Ishikawa (cell line): Measurements from ENCODE around the gene TRIO.

ENCODE experiments used
- CEBPB ChIP-seq: IDR thresholded peaks from 2 replicates; pipeline ENCODE4 v1.6.1; 2012
- EP300 ChIP-seq: IDR thresholded peaks from 2 replicates; pipeline ENCODE4 v1.6.1; 2012; ENCODE audit warnings: borderline replicate concordance
- NFIC ChIP-seq: IDR thresholded peaks from 2 replicates; pipeline ENCODE4 v1.6.1; 2012
- TAF1 ChIP-seq: IDR thresholded peaks from 2 replicates; pipeline ENCODE4 v1.6.1; 2012; ENCODE audit warnings: low read depth, mild to moderate bottlenecking
- TF ChIP-seq, protein P1 (sequence below): IDR thresholded peaks from 2 replicates; pipeline ENCODE4 v1.6.1; 2012
- TF ChIP-seq, protein P2 (sequence below): IDR thresholded peaks from 2 replicates; pipeline ENCODE4 v1.6.1; 2012; ENCODE audit warnings: low read depth, mild to moderate bottlenecking

- TF ChIP-seq CEBPB (no peak), TAF1 (no peak), EP300 (no peak), NFIC (no peak)
- TF ChIP-seq, protein P1, sequence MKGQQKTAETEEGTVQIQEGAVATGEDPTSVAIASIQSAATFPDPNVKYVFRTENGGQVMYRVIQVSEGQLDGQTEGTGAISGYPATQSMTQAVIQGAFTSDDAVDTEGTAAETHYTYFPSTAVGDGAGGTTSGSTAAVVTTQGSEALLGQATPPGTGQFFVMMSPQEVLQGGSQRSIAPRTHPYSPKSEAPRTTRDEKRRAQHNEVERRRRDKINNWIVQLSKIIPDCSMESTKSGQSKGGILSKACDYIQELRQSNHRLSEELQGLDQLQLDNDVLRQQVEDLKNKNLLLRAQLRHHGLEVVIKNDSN = no peak
- TF ChIP-seq, protein P2, sequence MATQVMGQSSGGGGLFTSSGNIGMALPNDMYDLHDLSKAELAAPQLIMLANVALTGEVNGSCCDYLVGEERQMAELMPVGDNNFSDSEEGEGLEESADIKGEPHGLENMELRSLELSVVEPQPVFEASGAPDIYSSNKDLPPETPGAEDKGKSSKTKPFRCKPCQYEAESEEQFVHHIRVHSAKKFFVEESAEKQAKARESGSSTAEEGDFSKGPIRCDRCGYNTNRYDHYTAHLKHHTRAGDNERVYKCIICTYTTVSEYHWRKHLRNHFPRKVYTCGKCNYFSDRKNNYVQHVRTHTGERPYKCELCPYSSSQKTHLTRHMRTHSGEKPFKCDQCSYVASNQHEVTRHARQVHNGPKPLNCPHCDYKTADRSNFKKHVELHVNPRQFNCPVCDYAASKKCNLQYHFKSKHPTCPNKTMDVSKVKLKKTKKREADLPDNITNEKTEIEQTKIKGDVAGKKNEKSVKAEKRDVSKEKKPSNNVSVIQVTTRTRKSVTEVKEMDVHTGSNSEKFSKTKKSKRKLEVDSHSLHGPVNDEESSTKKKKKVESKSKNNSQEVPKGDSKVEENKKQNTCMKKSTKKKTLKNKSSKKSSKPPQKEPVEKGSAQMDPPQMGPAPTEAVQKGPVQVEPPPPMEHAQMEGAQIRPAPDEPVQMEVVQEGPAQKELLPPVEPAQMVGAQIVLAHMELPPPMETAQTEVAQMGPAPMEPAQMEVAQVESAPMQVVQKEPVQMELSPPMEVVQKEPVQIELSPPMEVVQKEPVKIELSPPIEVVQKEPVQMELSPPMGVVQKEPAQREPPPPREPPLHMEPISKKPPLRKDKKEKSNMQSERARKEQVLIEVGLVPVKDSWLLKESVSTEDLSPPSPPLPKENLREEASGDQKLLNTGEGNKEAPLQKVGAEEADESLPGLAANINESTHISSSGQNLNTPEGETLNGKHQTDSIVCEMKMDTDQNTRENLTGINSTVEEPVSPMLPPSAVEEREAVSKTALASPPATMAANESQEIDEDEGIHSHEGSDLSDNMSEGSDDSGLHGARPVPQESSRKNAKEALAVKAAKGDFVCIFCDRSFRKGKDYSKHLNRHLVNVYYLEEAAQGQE = no peak
Measured at GRCh38 chr5:14425559-14425958, 282.4 kb downstream of the TRIO start.
